ENCODE results near the gene SIPA1L3.

SIPA1L3 gene

GRCh38 chr19:37874784-37875183, 32.2 kb upstream of the SIPA1L3 start:
- H3K27ac ChIP-seq, result no peak overlapping the region
- no peak for TF ChIP-seq ZFX (IDR thresholded peaks at IDR 0.05)
- TF ChIP-seq CTCF (conservative IDR thresholded peaks at IDR 0.05), result no peak

- TF ChIP-seq CTCF (conservative IDR thresholded peaks at IDR 0.05), result no peak
- no peak for TF ChIP-seq ZFX (IDR thresholded peaks at IDR 0.05)
- no peak overlapping the region; the same call in 1 of the 2 replicates for H3K27ac ChIP-seq
These were observed 31.0 kb upstream of the SIPA1L3 start for GRCh38 chr19:37876032-37876431.

GRCh38 chr19:37877147-37877546, 29.9 kb upstream of the SIPA1L3 start:
- TF ChIP-seq ZFX (IDR thresholded peaks at IDR 0.05), result no peak
- no peak for TF ChIP-seq CTCF (conservative IDR thresholded peaks at IDR 0.05)
- no peak overlapping the region for H3K27ac ChIP-seq

- H3K27ac ChIP-seq, result no peak overlapping the region
- TF ChIP-seq ZFX (IDR thresholded peaks at IDR 0.05) (no peak), CTCF (conservative IDR thresholded peaks at IDR 0.05) (no peak; the same call in 1 of the 2 replicates)
These were observed 21.6 kb upstream of the SIPA1L3 start for GRCh38 chr19:37885392-37885791.

GRCh38 chr19:37886571-37886970, 20.4 kb upstream of the SIPA1L3 start:
- H3K27ac ChIP-seq, result no peak overlapping the region
- TF ChIP-seq CTCF (conservative IDR thresholded peaks at IDR 0.05), result no peak
- no peak for TF ChIP-seq ZFX (IDR thresholded peaks at IDR 0.05)

GRCh38 chr19:37893845-37894575, 13.0 kb upstream of the SIPA1L3 start:
- no peak for TF ChIP-seq ZFX (IDR thresholded peaks at IDR 0.05)
- no peak for TF ChIP-seq CTCF (conservative IDR thresholded peaks at IDR 0.05)
- H3K27ac ChIP-seq, result no peak overlapping the region

GRCh38 chr19:37896180-37896579, 10.8 kb upstream of the SIPA1L3 start:
- no peak overlapping the region for H3K27ac ChIP-seq
- no peak for TF ChIP-seq CTCF (conservative IDR thresholded peaks at IDR 0.05)
- no peak for TF ChIP-seq ZFX (IDR thresholded peaks at IDR 0.05)

All from C4-2B (cell line).